ENCODE measurements around the gene EVL. TPM values are rescaled to one million over a fixed set of nuclear protein-coding genes. Genes with fewer than 3 reads are reported as not detected.

The EVL gene
- total and polyA plus RNA-seq, 12 donors = 26.0 to 79.4 (median 47.6) TPM

DNA sequence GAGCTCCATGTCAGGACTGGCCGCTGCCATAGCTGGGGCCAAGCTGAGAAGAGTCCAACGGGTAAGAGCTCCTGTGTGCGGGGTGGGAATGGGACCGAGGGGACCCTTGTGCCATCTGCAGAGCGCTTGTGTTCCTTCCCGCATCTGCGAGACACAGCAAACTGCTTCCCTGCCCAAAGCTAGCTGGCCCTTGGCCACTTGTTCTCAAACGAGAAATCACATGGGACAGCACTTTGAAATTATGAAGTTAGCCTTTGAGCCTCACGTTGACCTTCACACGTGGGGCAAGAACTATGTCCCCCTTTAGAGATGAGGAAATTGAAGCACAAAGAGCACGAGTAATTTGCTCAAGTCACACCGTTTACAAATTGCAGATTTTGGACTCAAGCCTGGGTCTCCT, 63.5 kb downstream of the EVL start:
- Histone ChIP-seq H3K36me3 (peaks cover 0 to 92% (median 0%) of the 10 kb centered on the region in 9 donors), H3K4me3 (no peak overlapping the region), H3K9me3 (no peaks in the 10 kb centered on the region), H3K27ac (peak overlapping the region in 5 of 10 donors; percentile 25 to 61 (median 49)), H3K4me1 (peaks cover 8 to 31% (median 17%) of the 10 kb centered on the region in 9 donors), H3K27me3 (no peaks in the 10 kb centered on the region)
- DNase-seq (no peak), ATAC-seq (peak in 1 of 8 donors; percentile 13)
- intact Hi-C loops (cut with DNase I) = loop anchor here in 1 of 10 donors (10.0 kb wide), 1 partner anchor 66 kb away; no protein-coding TSS in a partner anchor
- 65 to 75% methylated on average over 12 of the region's 12 CpGs for WGBS, 2 donors
- TF ChIP-seq, protein P1, sequence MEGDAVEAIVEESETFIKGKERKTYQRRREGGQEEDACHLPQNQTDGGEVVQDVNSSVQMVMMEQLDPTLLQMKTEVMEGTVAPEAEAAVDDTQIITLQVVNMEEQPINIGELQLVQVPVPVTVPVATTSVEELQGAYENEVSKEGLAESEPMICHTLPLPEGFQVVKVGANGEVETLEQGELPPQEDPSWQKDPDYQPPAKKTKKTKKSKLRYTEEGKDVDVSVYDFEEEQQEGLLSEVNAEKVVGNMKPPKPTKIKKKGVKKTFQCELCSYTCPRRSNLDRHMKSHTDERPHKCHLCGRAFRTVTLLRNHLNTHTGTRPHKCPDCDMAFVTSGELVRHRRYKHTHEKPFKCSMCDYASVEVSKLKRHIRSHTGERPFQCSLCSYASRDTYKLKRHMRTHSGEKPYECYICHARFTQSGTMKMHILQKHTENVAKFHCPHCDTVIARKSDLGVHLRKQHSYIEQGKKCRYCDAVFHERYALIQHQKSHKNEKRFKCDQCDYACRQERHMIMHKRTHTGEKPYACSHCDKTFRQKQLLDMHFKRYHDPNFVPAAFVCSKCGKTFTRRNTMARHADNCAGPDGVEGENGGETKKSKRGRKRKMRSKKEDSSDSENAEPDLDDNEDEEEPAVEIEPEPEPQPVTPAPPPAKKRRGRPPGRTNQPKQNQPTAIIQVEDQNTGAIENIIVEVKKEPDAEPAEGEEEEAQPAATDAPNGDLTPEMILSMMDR (IDR thresholded peaks at IDR 0.05) = no peak

DNA sequence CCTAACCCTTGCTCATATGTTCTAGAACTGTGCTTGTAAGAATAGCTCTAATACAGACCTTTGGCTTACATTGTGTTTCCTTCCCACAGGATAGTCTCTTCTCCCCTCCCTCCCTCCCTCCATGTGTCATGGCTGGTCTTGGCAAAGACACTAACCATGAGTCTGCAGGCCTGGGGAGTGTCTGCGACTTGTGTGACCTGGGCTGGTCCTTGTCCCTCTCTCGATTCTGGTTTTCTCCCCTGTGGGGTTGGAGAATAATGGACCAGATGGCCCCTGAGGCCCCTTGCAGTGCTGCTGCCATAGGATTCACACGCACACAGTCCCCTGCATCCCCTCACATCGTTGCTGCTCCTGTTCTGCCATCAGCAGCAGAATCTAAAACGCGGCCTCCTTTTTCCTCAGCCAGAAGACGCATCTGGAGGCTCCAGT, 64.0 kb downstream of the EVL start:
- Histone ChIP-seq H3K27ac (peak overlapping the region in 7 of 10 donors; percentile 1 to 61 (median 43)), H3K4me3 (no peak overlapping the region), H3K27me3 (no peaks in the 10 kb centered on the region), H3K4me1 (peaks cover 8 to 31% (median 17%) of the 10 kb centered on the region in 9 donors), H3K9me3 (no peaks in the 10 kb centered on the region), H3K36me3 (peaks cover 0 to 92% (median 1%) of the 10 kb centered on the region in 9 donors)
- intact Hi-C loops (cut with DNase I) = loop anchor here in 1 of 10 donors (10.0 kb wide), 1 partner anchor 66 kb away; no protein-coding TSS in a partner anchor
- TF ChIP-seq, protein P1 (IDR thresholded peaks at IDR 0.05) = no peak
- 50 to 70% methylated on average over 7 of the region's 7 CpGs for WGBS, 2 donors
- no peak for DNase-seq
- peak; percentile 56 to 72 (median 62) for ATAC-seq

DNA sequence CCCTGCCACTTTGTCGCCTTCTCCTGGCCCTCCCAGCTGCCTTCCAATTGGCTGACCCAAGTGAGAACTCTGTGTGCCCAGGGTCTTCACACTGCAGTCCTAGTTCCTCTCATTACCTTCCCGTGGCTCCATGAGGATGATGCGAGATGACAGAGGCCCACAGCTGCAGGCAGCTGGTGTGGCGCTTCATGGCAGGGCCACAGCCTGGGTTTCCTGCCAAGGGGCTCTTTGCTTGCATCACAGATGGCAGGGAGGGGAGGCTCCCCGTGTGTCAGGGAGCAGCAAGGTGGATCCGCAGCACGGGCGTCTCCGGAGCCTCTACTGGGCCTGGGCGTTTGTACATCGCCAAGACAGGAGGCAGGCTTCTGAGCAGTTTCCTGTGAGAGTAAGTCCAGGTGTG, 65.3 kb downstream of the EVL start:
- WGBS, 2 donors = 92 to 94% methylated on average over 11 of the region's 11 CpGs
- peaks cover 8 to 31% (median 17%) of the 10 kb centered on the region in 9 donors for H3K4me1 ChIP-seq
- ATAC-seq (no peak), DNase-seq (no peak)
- peaks cover 0 to 100% (median 9%) of the 10 kb centered on the region in 9 donors for H3K36me3 ChIP-seq
- no peaks in the 10 kb centered on the region for H3K9me3 ChIP-seq
- TF ChIP-seq, protein P1 (IDR thresholded peaks at IDR 0.05) = no peak
- intact Hi-C loops (cut with DNase I) = no loop called here
- no peak overlapping the region for H3K4me3 ChIP-seq
- no peak overlapping the region for H3K27ac ChIP-seq
- H3K27me3 ChIP-seq = no peaks in the 10 kb centered on the region

DNA sequence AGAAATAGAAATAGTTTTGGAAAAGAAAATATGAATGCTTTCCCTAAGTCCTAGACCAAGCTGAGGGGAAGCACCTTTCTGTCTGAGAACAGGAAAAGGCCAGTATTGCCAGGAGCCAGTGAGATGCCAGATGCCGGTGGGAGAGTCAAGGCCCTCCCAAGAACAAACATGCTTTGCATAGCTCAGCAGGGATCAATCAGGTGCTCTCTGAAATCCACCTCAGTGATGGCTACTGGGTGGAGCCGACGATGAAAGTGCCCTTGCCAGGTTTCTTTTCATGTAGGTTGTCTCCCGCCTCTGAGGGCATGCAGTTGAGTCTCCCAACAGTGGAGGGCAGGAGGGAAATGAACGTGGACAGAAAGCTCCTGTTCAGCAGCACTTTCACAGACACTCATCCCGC, 66.0 kb downstream of the EVL start:
- WGBS, 2 donors = 92% methylated on average over 6 of the region's 6 CpGs
- H3K36me3 ChIP-seq = peaks cover 0 to 100% (median 9%) of the 10 kb centered on the region in 9 donors
- ATAC-seq (no peak), DNase-seq (no peak)
- no peaks in the 10 kb centered on the region for H3K9me3 ChIP-seq
- no peak overlapping the region for H3K4me3 ChIP-seq
- no peaks in the 10 kb centered on the region for H3K27me3 ChIP-seq
- no peak overlapping the region for H3K27ac ChIP-seq
- peaks cover 8 to 31% (median 17%) of the 10 kb centered on the region in 9 donors for H3K4me1 ChIP-seq
- TF ChIP-seq, protein P1 (IDR thresholded peaks at IDR 0.05) = no peak
- intact Hi-C loops (cut with DNase I) = no loop called here

Data from heart right ventricle (tissue), 16 donors.